Tibial nerve (tissue), 4 donors: ENCODE measurements around the gene NBAS. TPM values are rescaled to one million over a fixed set of nuclear protein-coding genes. Genes with fewer than 3 reads are reported as not detected.

Source experiments
- DNase-seq, 2 donors: peaks; one replicate each; pipeline ENCODE4 v3.0.0-alpha.2; 2019; ENCODE audit warnings: low spot score in 2 of 2
- H3K27ac ChIP-seq, 4 donors: fragments of 200-600 bp; sonication (generic) in 3 of 4; one replicate each; pipeline ENCODE4 v1.5.1; 2017 to 2019; ENCODE audit warnings: mild to moderate bottlenecking in 1 of 4
- H3K27me3 ChIP-seq, 2 donors: fragments of 200-600 bp; sonication (generic) in 1 of 2; one replicate each; pipeline versions ENCODE4 v1.5.1 to v1.6.0; 2017 to 2019
- H3K36me3 ChIP-seq, 3 donors: fragments of 200-600 bp; sonication (generic); one replicate each; pipeline ENCODE4 v1.5.1; 2018 to 2019
- H3K4me1 ChIP-seq, 4 donors: fragments of 200-600 bp; sonication (generic) in 3 of 4; one replicate each; pipeline ENCODE4 v1.5.1; 2017 to 2019
- H3K4me3 ChIP-seq, 4 donors: fragments of 200-600 bp; sonication (generic) in 3 of 4; one replicate each; pipeline ENCODE4 v1.5.1; 2017 to 2019; ENCODE audit warnings: mild to moderate bottlenecking in 1 of 4, moderate library complexity in 1 of 4
- H3K9me3 ChIP-seq, 4 donors: fragments of 200-600 bp; sonication (generic) in 3 of 4; one replicate each; pipeline ENCODE4 v1.5.1; 2017 to 2019
- CTCF ChIP-seq, 5 experiments: fragments of 200-600 bp in 3 of 5; fragments of 450-650 bp in 2 of 5; sonication (generic) in 3 of 5; IDR thresholded peaks; one replicate each; pipeline ENCODE4 v1.5.1; 2016 to 2019; ENCODE audit warnings: antibody characterized with exemption in 5 of 5, mild to moderate bottlenecking in 3 of 5, moderate library complexity in 2 of 5
- EP300 ChIP-seq, 2 donors: sonication (generic); formaldehyde crosslinking; IDR thresholded peaks; one replicate each; pipeline ENCODE4 v1.6.1; 2017; ENCODE audit warnings: antibody characterized with exemption in 2 of 2, mild to moderate bottlenecking in 1 of 2
- POLR2A ChIP-seq, 2 donors: fragments of 450-650 bp; IDR thresholded peaks; one replicate each; pipeline ENCODE4 v1.6.1; 2017; ENCODE audit warnings: antibody characterized with exemption in 2 of 2, mild to moderate bottlenecking in 2 of 2, moderate library complexity in 2 of 2
- WGBS, 2 donors: methylation state at CpG; one replicate each; pipeline ENCODE4 v1.1.5; 2018; 5-methylcytosine and 5-hydroxymethylcytosine counted together
- total RNA-seq, 4 donors: library from RNA; depleted of rRNA; stranded (reverse); fragments of >200 nt; gene quantifications; one replicate each; pipeline ENCODE4 v1.1.0, GENCODE V29; 2016

NBAS gene
- total RNA-seq, 4 donors from 2014 or later, result 49.0 to 59.1 (median 55.1) TPM

GRCh38 chr2:15191789-15192188, 369.3 kb downstream of the NBAS start:
- Histone ChIP-seq H3K9me3 (no peaks in the 10 kb centered on the region), H3K4me3 (no peak overlapping the region), H3K27me3 (no peaks in the 10 kb centered on the region), H3K4me1 (no peaks in the 10 kb centered on the region), H3K36me3 (peaks cover 0 to 14% (median 5%) of the 10 kb centered on the region in 3 donors), H3K27ac (no peak overlapping the region)
- DNase-seq, result no peak
- 89 to 91% methylated on average over 4 of the region's 4 CpGs for WGBS, 2 donors
- TF ChIP-seq POLR2A (IDR thresholded peaks at IDR 0.05), result no peak
- no peak for TF ChIP-seq CTCF (IDR thresholded peaks at IDR 0.05)
- TF ChIP-seq EP300 (IDR thresholded peaks at IDR 0.05), result no peak

- Histone ChIP-seq H3K4me3 (no peak overlapping the region), H3K27me3 (no peaks in the 10 kb centered on the region), H3K27ac (no peak overlapping the region), H3K36me3 (peaks cover 0 to 29% (median 5%) of the 10 kb centered on the region in 3 donors), H3K9me3 (no peaks in the 10 kb centered on the region), H3K4me1 (no peaks in the 10 kb centered on the region)
- TF ChIP-seq EP300 (IDR thresholded peaks at IDR 0.05), result no peak
- WGBS, 2 donors, result 62 to 68% methylated on average over 2 of the region's 2 CpGs
- DNase-seq, result no peak
These were observed 371.9 kb downstream of the NBAS start for GRCh38 chr2:15189216-15189615.

GRCh38 chr2:15187702-15188101, 373.4 kb downstream of the NBAS start:
- Histone ChIP-seq H3K27me3 (no peaks in the 10 kb centered on the region), H3K9me3 (no peaks in the 10 kb centered on the region), H3K4me1 (no peaks in the 10 kb centered on the region), H3K36me3 (peaks cover 0 to 29% (median 5%) of the 10 kb centered on the region in 3 donors), H3K27ac (no peak overlapping the region), H3K4me3 (no peak overlapping the region)
- TF ChIP-seq CTCF (IDR thresholded peaks at IDR 0.05), result no peak
- no peak for TF ChIP-seq EP300 (IDR thresholded peaks at IDR 0.05)
- TF ChIP-seq POLR2A (IDR thresholded peaks at IDR 0.05), result no peak
- DNase-seq, result no peak
- WGBS, 2 donors, result 80 to 84% methylated on average over 2 of the region's 2 CpGs

- Histone ChIP-seq H3K27ac (no peak overlapping the region), H3K4me3 (no peak overlapping the region), H3K27me3 (no peaks in the 10 kb centered on the region), H3K4me1 (no peaks in the 10 kb centered on the region), H3K36me3 (peaks cover 0 to 35% (median 5%) of the 10 kb centered on the region in 3 donors), H3K9me3 (no peaks in the 10 kb centered on the region)
- DNase-seq, result no peak
- no peak for TF ChIP-seq EP300 (IDR thresholded peaks at IDR 0.05)
- TF ChIP-seq POLR2A (IDR thresholded peaks at IDR 0.05), result no peak
- TF ChIP-seq CTCF (IDR thresholded peaks at IDR 0.05), result no peak
- WGBS, 2 donors, result 92% methylated on average over 2 of the region's 2 CpGs
These were observed 375.0 kb downstream of the NBAS start for GRCh38 chr2:15186118-15186517.

GRCh38 chr2:15184491-15184890, 376.6 kb downstream of the NBAS start:
- H3K4me1 ChIP-seq, result no peaks in the 10 kb centered on the region
- DNase-seq, result no peak
- no peak for TF ChIP-seq EP300 (IDR thresholded peaks at IDR 0.05)
- H3K27me3 ChIP-seq, result no peaks in the 10 kb centered on the region
- WGBS, 2 donors, result 95 to 100% methylated on average over 5 of the region's 5 CpGs
- no peaks in the 10 kb centered on the region for H3K9me3 ChIP-seq
- no peak overlapping the region for H3K4me3 ChIP-seq
- H3K36me3 ChIP-seq, result peaks cover 0 to 36% (median 4%) of the 10 kb centered on the region in 3 donors
- no peak overlapping the region for H3K27ac ChIP-seq

GRCh38 chr2:15182275-15182674, 378.9 kb downstream of the NBAS start:
- H3K4me1 ChIP-seq, result no peaks in the 10 kb centered on the region
- TF ChIP-seq CTCF (IDR thresholded peaks at IDR 0.05) (no peak), EP300 (IDR thresholded peaks at IDR 0.05) (no peak), POLR2A (IDR thresholded peaks at IDR 0.05) (no peak)
- DNase-seq, result no peak
- H3K27ac ChIP-seq, result no peak overlapping the region
- H3K36me3 ChIP-seq, result peaks cover 0 to 37% (median 0%) of the 10 kb centered on the region in 3 donors
- WGBS, 2 donors, result 80 to 81% methylated on average over 5 of the region's 5 CpGs
- no peaks in the 10 kb centered on the region for H3K9me3 ChIP-seq
- no peak overlapping the region for H3K4me3 ChIP-seq
- no peaks in the 10 kb centered on the region for H3K27me3 ChIP-seq
